NCI-H524 (cell line): ENCODE measurements around the gene SVOPL.
A peak's percentile ranks its signal among the peaks of the same experiment; 100 is the strongest.
"Not testable (repeated sequence)": the region's sequence is repeated elsewhere in the genome, so short reads cannot be mapped to it uniquely, and the experiment has no call there.

ENCODE experiments used
- DNase-seq, 2 experiments: peaks; one replicate each; lab custom pipeline; 2025; lab: John Stamatoyannopoulos, UW

SVOPL gene

GRCh38 chr7:138699661-138700060 is 1.5 kb downstream of the SVOPL start:
- DNase-seq = no peak

GRCh38 chr7:138698281-138698680 is 2.9 kb downstream of the SVOPL start:
- no peak for DNase-seq

GRCh38 chr7:138697535-138698182 is 3.5 kb downstream of the SVOPL start:
- no peak for DNase-seq

DNA sequence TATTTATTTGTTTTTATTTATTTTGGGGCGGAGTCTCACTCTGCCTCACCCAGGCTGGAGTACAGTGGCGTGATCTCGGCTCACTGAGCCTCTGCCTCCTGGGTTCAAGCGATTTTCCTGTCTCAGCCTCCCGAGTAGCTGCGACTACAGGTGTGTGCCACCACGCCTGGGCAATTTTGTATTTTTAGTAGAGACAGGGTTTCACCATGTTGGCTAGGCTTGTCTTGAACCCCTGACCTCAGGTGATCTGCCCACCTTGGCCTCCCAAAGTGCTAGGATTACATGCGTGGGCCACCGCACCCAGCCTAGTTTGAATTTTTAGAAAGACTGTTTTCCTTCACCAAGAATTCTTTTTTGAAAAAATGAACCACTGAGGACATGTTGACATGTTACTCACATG is 5.4 kb downstream of the SVOPL start:
- not testable (repeated sequence) for DNase-seq

DNA sequence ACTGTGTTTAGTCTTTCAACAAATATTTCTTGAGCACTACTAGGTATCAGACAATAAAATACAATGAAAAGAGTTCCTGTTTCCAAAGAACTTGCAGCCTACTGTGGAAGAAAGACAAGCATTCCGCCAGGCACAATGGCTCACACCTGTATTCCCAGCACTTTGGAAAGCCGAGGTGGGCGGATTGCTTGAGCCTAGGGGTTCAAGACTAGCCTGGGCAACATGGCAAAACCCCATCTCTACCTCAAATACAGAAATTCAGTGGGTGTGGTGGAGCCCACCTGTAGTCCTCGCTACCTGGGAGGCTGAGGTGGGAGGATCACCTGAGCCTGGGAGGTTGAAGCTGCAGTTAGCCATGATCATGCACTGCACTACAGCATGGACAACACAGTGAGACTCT is 6.1 kb downstream of the SVOPL start:
- no peak for DNase-seq

DNA sequence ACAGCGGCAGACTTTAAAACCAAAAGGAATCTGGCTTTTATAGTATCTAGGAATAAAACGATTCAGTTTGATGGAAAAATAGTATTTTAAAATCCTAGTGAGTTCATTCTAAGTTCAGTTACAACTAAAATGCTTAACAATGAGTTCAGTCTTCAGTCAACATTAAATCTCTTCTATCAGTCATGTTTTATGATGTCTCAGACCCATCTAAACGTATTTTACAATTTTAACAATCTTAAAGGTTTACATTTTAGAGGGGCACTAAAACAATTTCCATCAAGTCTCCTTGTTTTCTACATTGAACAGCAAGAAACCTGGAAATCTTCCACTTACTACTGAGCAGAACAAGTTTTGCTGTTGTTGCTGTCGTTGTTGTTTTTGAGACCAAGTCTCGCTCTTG is 10.0 kb downstream of the SVOPL start:
- no peak for DNase-seq

DNA sequence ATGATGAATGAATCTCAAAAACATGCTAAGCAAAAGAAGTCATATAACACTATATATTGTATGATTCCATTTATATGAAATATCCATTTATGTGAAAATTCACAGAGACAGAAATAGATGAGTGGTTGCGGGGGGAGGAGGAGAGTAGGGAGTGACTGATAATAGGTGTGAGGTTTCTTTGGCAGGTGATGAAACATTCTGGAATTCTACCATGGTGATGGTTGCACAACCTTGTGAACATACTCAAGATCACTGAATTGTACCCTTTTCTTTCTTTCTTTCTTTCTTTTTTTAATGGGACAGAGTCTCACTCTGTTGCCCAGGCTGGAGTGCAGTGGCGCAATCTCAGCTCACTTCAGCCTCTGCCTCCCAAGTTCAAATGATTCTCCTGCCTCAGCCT is 10.7 kb downstream of the SVOPL start:
- no peak for DNase-seq

DNA sequence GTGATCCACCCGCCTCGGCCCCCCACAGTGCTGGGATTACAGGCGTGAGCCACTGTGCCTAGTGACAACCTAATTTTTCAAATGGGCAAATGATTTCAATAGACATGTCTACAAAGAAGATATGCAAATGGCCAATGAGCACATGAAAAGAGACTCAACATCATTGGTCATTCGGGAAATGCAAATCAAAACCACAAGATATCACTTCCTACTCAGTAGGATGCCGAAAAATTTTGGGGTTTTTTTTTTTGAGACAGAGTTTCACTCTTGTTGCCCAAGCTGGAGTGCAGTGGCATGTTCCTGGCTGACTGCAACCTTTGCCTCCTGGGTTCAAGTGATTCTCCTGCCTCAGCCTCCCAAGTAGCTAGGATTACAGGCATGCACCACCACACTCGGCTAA is 13.1 kb downstream of the SVOPL start:
- not testable (repeated sequence) for DNase-seq

DNA sequence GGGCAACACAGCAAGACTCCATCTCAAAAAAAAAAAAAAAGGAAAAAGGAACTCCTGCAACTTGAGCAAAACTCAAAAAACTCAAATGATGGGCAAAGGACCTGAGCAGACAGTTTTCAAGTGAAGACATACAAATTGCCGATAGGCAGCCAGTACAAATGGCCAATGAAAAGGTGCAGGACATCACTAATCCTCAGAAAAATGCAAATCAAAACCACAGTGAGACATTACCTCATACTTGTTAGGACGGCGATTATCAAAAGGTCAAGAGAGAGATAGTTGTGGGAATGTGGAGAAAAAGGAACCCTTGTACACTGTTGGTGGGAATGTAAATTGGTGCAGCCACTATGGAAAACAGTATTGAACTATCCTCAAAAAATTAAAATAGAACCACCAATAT is 16.8 kb downstream of the SVOPL start:
- DNase-seq = no peak

GRCh38 chr7:138679793-138680192 is 21.4 kb downstream of the SVOPL start:
- DNase-seq = no peak

- no peak for DNase-seq
Measured at GRCh38 chr7:138670594-138670993, 30.6 kb downstream of the SVOPL start.

GRCh38 chr7:138669364-138669763 is 31.8 kb downstream of the SVOPL start:
- no peak for DNase-seq

GRCh38 chr7:138668946-138669345 is 32.2 kb downstream of the SVOPL start:
- no peak for DNase-seq

GRCh38 chr7:138668229-138668596 is 32.9 kb downstream of the SVOPL start:
- no peak for DNase-seq

DNA sequence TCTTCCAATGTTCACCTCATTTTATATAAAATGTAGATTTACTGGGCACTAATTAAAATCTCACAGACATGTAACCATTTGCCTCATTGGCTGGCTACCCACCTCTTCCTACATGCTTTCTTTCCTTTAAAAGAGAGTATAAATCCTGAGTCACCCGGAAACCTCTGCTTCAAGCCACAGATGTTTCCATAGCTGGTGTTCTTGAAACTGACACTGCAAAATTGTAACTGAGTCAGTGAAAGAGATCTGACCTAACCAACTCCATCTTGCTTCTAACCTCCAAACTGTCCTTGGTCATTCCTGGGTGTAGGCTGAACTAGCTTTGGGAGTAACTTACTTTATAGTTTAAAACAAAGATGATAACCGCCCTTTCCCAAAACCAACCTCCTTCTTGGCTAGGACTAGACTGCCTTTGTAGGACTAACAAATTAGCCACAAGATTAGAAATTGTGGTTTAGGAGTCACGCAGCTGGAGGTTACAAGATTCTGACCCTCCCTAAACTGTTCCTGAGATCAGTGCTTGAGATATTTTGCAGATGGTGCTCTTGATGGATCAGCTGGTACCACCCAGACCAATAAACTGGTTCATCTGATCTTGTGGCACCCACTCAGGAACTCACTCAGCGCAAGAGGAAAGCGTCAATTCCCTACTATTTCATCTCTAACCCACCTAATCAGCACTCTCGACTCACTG is 33.5 kb downstream of the SVOPL start:
- no peak for DNase-seq

GRCh38 chr7:138666385-138666784 is 34.8 kb downstream of the SVOPL start:
- DNase-seq = no peak

- DNase-seq = no peak
Measured at GRCh38 chr7:138665669-138666140, 35.5 kb downstream of the SVOPL start.

- peak in 1 of 2 experiments; percentile 14 for DNase-seq
Measured at GRCh38 chr7:138665249-138665648, 35.9 kb downstream of the SVOPL start.

DNA sequence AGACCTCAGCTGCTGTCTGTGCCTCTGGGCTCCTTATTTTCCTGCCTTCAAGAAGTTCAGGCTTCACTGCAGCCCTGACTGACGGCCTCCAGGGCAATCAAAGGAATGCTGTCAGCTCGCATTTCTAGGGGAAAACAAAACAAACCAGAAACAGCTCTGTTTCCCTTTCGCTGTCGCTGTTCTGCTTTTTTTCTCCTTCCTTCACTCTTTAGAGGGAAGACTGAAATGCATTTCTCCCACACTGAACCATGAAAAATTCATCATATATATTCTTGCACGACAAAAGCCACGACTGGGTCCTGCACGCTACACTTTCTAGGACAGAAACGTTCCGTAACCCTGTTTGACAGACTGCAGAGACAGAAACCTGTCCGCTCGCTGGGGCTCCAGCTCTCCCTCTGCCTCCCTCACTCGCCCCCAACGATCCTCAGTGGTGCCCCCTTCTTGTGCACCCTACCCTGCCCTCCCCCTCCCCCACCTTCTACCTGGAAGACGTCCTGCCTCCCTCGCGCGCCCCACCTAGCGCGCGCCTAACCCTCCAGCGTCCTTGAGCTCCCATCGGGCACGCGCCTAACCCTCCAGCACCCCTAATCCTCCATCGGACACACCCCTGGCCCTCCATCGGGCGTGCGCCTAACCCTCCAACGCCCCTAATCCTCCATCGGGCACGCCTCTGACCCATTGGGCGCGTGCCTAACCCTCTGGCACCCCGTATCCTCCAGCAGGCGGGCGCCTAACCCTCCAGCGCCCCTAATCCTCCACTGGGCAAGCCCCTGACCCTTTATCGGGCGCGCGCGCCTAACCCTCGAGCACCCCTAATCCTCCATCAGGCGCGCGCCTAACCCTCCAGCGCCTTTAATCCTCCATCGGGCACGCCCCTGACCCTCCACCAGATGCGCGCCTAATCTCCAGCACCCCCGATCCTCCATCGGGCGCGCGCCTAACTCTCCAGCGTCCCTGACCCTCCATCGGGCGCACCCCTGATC is 37.1 kb downstream of the SVOPL start:
- DNase-seq = peak; percentile 37 to 62

GRCh38 chr7:138662991-138663320 is 38.2 kb downstream of the SVOPL start:
- no peak for DNase-seq

DNA sequence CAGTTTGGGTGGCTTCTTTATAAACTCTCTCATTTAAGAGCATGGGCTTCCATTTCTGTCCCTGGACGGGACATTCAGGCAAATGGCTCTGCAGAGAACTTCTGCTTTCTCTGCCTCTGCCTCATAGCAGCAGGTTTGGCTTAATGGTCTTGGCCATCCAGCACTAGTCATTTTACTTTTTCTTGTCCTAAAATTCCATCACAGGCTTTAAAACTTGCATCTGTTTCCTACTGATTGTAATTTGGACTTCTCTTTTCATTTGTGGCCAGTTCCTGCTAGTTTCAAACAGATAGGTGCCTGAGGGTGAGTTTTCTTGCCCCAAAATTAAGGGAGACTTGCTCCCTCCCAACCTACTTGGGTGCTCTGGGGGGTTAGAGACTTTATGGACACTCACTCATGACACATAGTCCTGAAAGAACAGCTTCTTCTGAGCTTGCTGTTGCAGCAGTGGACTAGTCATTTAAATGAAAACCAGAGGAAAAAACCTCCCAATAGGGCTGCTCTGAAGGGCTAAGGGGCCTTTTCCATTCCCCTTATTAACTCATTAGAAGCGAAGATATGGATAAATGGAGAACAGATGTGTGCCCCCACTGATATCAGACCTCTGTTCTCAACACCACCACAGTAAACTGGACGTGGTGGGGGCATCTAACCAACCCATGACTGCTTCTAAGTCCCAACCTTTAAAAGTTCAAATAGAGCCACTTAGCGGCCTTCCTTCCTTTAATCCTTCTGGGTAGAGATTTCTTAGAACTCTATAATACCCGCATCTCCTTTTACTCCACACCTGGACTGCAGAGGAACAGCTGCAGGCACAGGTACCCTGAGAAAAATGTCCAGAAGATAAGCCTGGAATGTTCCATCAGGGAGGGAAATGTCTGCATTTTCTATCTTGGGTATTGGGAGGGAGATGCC is 38.8 kb downstream of the SVOPL start:
- no peak for DNase-seq
